HL-60/S4 treated with phorbol 12-myristate 13-acetate at 8.2 ng/mL for 4 days and 3 days (cell line): Measurements from ENCODE around the gene TCF3.

Experiments
- in situ Hi-C: fragments of 300-500 bp; cut with MboI; formaldehyde crosslinking; loops from 2 replicates; pipeline ENCODE4 v1.15.0; 2022; ENCODE audit warnings: low sequenced_read_pairs

The TCF3 gene

DNA sequence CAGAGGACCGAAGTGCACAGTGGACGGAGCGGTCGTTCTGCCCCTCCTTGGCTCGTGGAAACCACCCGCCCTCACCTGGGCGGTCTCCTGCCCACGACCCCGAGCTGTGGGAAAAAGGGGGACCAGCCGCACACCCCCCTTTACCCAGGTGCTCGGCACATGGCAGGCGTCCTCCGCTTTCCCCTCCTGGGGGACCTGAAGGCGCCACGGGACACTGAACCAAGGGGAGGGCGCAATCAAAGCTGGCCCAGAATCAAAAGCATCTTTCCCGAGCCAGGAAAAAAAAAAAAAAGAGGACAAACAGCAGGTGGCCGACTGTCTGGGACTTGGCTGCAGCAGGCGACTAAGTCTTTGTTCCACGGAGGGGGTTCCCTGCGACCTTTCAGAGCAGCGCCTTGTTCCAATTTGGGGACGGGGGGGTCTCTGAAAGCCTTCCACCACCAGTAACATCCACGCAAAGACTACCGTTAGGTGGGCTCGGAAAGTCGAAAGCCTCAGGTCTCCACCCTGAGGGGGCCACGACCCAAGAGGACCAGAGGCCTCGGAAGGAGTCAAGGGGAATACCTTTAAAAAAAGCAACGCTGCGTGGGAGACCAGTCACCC, 60.9 kb downstream of the TCF3 start:
- in situ Hi-C loops, result no loop called here

DNA sequence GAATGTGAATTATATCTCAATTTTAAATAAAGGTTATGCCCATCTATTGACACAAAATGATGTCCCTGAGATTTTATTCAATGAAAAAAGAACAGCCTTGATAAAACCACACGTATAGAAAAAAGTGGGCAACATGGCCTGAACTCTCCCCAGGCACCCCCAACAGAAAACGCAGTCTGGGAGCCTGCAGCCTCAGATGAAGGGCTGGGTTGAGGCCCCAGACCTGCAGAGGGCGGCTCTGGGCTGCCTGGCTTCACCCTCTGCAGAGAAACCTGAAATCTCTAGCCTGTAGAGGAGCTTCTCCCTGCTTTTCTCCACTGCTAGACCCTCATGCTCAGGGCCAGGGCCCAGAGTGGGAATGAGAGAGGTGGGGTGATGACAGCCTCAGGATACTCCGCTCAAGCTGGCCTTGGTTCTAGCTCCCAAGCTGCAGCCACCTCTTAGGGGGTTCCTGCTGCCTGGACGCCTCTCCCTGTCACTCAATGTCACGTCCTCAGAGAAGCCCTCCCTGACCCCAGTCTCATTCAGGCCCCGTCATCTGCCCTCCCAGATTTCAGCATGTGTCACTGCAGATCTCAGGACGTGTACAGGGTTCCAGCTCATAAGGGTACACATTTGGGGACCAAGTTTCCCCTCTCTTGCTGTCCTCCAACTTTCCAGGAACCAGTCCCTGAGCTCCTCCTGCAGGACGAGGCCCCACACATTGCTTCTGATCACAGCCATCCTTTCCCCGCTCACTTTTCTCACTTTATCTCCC, 61.6 kb downstream of the TCF3 start:
- in situ Hi-C loops, result no loop called here

DNA sequence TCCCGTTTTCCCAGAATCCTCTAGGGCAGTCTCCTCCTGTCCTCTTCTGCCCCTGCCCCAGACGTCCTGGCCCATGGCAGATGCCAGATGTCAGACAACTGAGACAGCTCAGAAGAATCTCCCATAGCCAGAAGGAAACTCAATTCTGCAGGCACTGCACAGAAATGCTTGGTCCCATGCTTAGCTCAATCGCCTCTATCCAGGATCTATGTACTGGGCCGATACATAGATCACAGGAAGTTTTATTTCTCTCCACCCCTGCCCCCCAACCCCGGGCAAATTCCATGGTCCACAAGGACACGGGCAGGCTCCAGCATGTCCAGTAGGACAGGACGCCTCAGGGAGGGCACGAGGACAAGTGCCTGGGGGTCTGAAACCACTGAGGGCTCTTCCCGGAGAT, 64.5 kb downstream of the TCF3 start:
- in situ Hi-C loops, result no loop called here

DNA sequence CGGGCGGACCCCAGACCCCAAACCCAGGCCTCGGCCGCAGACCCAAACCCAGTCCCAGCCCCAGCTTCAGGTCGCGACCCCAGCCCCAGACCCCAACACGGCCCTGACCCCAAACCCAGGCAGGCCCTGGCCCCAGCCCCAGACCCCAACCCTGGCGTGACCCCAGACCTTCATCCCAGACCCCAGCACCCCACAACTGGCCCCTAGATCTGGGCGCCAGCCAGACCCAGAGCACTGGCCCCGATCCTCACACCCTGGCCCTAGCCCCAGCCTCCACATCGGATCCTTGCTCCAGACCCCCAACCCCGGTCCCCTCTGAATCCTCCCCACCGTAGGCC, 67.2 kb downstream of the TCF3 start:
- in situ Hi-C loops, result no loop called here

DNA sequence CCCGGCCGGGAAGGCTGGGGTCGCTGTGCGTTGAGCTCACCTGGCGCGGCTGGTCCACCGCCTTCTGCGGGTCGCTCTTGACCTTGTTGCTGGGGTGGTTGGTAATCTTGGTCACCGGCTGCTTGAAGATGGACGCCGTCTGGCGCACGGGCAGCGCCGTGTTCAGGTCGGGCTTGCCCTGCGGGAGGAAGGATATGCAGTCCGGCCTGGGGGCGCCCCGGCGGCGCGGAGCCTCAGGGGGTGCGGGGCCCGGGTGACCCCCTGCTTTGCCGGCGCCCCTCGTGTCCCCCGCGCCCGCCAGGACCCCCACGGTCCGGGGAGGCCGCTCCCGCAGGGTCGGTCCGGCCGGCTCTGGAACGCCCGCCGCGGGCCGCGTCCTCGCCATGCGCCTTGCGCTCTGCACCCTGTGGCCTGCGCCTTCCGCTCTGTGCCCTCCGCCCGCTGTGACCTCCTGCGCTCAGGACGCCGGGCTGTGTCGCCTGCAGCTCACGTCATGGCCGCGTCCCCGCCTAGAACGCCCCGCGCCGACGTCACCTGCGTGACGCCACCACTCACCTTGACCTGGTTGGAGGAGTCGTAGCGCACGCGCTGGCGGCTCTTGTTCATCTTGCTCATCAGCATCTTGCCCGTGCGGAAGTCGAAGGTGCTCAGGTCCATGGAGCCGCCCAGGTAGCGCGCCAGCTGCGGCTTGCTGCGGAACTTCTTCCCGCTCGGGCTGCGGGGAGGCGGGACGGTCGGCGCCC, 67.7 kb downstream of the TCF3 start:
- in situ Hi-C loops, result no loop called here

DNA sequence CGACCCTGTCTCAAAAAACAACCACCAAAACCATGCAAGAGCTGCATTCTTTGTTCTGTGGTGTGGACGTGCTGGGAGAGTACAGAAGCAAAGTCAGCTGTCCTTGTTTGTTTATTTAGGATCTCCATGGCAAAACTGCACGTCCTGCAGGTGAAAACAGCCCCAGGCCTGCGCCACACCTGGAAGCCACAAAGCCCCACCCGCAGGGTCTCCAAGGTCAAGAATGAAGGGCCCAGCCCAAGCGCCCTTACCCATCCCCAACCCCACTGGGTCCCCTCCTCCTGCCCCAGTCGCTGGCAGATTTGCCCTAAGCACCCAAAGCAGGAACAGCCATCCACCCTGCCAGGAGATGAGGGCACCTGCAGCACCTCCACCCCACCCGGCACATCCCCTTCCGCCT, 70.2 kb downstream of the TCF3 start:
- in situ Hi-C loops, result no loop called here

DNA sequence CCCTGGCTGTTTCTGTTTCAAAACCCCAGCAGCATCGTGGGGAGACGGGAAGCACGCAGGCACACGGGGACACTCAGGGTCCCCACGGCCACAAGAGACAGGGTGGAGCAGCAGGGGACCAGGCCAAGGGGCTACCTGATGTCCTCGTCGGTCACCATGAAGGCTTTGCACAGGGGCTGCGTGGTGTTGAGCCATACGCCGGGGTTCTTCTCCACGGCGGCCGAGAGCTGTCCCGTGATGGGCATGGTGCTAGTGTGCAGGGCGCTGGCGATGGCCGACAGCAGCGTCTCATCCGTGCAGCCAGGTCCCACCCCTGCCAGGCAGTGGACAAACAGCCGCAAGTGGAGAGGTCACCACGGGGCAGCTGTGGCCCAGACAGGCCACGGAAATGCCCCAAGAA, 71.5 kb downstream of the TCF3 start:
- in situ Hi-C loops, result no loop called here

DNA sequence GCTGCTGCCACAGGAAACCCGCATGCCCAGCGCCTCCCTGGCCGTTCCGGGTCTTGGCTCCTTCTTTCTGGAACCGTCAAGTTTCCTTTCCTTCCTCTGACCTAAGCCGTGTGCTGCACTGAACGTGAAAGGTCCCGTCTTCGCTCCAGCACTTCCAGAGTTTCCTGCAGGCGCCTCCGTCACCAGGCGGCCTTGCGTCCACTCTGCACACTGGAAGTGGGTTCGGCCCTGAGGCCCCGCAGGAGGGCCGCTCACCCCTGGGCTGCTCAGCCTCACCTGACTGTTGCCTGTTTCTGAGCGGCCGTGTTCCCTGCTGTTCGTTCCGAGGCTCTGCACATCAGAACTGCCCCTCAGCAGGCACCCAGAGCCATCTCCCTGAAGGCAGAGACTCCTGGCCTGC, 72.0 kb downstream of the TCF3 start:
- in situ Hi-C loops, result no loop called here

DNA sequence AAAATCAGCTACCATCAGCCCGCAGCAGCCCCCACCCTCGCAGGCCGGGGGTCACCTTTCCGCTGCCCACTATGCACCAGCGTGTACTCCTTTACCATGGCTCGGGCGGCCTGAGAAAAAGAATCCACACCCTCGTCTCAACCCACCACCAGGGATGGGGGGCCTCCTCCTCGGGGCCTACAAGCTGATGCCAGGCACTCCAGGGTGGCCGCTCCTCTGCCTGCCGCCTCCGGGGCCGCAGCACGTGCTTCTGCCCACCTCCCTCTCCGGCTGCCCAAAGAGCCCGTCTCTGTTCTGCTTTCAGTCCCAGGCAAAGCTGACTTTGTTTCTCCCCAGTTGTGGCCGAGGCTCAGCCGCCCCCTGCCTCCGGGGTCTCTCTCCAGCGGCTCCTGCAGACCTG, 73.2 kb downstream of the TCF3 start:
- in situ Hi-C loops, result no loop called here

DNA sequence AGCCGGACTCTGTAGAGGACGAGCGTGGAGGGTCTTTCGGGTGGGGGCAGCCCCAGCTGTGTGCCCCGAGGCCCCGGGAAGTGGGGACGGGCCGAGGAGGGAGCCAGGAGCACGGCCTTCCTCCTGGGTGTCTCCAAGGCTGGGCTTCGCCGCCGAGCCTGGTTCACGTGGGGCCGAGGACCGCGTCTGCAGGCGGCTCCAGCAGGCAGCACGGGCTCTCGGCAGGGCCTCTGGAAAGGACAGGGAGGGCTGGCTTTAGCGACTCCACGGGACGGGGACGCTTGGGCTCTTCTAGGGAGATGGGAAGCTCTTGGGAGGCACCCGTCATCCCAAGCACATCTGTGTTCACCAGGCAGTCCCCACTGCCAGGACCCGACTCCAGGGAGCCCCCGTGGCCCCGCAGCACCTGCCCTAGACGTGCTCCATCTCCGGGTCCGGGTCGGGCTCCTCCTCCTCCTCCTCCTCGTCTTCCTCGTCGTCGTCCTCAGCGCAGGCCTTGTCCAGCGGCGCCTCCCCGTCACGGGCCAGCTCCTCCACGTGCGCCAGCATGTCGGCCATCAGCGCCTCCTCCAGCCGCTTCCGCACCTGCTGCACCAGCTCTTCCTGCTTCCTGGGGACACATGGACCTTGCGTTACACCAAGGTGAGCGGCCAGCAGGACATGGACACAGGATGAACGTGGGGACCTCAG, 74.3 kb downstream of the TCF3 start:
- in situ Hi-C loops, result no loop called here

DNA sequence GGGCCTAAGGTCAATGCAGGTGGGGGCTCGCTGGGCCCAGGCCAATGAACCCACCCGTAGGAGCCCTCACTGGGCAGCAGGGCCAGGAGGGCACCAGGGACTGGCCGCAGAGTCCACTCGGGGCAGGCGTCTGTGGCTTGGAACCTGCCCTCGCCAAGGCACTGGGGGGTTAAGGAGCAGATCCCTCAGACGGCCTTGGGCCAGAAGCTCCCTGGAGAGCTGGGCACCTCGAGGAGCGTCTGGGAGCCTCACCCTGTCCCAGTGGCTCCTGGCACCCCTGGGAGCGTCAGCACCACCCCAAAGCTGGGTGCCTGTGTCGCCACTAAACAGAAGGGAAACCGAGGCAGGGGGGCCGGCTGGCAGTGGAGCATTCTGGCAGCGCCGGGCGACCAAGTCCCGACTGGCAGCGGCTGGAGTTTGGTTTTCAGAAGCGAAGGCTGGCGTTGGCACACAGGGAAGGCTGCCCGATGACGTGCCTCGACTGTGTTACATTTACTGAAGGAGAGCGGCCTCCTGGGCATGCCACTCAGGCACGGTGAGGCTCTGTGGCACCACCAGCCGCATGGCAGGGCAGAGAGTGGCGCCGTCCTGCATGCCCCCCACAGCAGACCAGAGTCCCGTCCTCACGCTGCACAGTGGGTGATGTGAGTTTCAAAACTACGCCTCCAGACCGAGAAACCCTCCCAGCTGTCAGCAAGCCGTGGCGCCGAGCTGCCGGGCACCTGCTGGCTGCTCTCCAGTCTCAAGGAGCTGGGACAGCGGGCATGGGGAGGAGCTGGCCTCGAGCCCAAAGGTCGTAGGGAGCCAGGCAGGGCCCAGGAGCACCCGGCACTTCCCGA, 75.1 kb downstream of the TCF3 start:
- in situ Hi-C loops, result no loop called here

DNA sequence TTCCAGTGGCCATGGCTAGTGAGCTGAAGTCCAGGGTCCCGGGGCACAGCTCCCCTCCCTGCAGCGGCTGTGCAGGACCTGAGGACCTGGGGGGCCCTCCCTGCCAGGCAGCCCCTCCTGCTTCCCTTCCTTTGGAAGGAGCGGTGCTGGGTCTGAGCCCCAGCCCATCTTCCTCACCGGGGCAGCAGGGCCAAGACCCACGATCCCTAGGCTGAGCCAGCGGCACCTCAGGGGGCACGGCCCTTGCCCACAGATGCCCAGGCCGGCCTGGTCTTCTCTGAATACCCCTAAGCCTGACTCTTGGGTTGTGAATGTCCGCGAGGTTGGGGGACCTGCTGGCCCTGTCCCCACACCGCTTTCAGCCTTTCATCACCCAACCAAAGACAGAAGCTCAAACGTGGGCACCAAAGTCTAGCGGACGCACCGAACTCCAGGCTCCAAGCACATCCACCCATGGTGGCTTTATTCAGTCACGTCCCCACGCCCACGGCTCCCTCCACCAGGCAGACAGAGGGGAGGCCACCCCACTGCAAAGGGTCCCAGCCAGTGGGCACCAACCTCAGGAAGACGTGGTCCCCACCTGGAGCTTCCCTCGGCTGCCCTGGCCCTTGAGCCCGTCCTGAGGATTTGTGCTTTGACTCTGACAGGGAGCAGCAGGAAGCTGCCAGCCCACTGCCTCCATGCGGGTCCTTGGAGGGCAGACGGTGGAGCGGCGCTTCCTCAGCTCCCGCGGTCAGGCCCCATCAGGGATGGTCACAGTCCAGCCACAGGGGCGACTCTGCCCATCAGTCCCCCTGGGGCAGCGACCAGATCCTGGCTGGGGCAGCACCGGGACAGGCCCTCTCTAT, 75.9 kb downstream of the TCF3 start:
- in situ Hi-C loops, result no loop called here

DNA sequence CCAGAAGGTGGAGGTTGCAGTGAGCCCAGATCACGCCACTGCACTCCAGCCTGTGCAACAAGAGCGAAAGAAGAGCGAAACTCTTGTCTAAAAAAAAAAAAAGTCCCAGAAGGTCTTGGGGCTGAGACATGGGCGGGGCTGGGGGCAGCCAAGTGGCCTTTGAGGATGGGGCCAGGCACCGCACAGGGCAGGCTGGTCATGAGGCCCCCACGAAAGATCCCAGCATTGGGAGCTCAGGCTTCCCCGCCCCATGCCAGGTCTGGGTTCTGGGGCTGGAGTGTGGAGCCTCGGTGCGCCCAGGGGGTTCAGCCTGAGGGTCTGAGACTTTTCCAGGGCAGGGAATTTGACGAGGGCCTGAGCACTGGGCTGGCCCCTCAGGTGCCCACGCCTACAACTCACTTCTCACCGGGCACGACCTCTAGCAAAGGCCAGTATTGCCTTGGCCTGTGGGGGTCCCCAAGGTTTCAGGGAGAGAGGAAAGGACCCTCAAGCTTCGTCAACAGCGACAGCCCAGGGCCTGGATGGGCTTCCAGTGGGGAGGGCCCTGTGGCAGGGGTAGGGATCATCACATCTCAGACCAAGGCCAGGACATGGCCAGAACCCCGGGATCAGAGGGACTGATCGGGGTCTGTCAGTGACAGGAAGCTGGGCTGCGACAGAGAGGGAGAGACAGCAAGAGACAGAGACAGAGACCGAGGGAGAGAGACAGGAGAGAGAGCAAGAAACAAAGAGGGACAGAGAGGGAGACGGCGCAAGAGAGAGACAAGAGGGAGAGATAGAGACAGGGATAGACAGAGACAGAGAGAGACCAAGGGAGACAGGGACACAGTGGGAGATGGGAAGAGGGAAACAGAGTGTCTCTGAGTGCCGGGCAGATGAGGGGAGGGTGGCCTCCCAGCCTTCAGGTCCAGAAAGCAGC, 76.8 kb downstream of the TCF3 start:
- in situ Hi-C loops, result no loop called here

DNA sequence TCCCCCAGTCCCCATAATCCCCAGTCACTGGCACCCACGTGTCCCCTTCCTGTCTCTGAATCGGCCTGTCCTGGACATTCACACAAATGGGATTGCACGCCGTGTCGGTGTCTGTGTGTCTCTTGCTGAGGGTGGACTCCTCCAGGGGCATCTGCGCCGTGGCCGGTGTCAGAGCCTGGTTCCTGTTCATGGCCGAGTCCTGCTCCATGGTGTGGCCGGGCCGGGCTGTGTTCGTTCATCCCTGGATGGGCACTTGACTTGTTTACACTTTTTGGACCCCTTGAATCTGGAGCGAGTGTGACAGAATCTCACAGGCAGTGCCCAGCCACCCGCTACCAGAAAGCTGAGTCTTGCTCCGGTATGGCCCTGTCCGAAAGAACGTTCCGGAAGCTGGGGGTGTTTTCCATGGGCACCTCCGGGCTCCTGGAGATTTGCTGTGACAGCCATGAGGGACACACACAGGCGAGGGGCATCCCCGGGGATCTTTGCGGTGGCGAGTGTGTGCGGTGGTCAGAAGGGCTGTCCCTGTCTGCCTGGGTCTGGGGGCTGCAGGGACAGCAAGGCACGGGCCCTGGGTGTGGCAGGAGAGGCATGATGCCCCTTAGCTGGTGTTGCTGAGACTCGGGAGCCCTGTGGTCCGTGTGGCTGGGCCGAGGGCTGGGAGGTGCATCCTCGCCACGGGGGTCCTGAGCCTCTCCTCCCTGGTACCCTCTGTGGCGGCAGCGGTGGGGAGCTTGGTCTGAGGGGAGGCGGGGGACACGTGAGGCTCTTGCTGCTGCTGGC, 77.9 kb downstream of the TCF3 start:
- in situ Hi-C loops, result no loop called here

DNA sequence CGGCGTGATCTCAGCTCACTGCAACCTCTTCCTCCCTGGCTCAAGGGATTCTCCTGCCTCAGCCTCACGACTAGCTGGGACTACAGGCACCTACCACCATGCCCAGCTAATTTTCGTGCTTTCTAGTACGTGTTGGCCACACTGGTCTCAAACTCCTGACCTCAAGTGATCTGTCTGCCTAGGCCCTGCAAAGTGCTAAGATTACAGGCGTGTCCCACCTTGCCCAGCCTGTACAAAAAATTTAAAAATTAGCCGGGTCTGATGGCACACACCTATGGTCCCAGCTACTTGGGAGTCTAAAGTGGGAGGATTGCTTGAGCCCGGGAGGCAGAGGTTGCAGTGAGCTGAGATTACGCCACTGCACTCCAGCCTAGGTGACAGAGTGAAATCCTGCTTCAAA, 79.6 kb downstream of the TCF3 start:
- in situ Hi-C loops, result no loop called here

DNA sequence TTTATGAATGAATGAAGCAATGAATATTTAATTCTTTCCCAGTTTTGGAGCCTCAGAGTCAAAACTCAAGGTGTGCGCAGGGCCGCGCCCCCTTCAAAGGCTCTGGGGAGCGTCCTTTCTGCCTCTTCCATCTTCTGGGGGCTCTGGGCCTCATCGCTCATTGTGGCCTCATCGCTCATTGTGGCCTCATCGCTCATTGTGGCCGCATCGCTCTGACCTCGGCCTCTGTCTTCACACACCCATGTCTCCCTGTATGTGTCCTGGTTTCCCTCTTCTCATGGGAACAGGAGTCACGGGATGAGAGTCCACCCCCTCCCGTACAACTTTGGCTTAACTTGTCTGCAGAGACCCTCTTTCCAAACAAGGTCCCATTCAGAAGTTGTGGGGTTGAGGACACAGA, 81.1 kb downstream of the TCF3 start:
- in situ Hi-C loops, result no loop called here

DNA sequence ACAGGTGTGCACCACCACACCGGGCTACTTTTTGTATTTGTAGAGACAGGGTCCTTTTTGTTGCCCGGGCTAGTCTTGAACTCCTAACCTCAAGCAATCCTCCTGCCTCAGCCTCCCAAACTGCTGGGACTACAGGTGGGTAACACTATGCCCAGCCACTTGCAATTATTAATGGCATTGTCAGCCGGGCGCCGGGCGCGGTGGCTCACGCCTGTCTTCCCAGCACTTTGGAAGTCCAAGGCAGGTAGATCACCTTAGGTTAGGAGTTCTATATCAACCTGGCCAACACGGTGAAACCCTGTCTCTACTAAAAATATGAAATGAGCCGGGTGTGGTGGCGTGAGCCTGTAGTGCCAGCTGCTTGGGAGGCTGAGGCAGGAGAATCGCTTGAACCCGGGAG, 81.6 kb downstream of the TCF3 start:
- in situ Hi-C loops, result no loop called here

DNA sequence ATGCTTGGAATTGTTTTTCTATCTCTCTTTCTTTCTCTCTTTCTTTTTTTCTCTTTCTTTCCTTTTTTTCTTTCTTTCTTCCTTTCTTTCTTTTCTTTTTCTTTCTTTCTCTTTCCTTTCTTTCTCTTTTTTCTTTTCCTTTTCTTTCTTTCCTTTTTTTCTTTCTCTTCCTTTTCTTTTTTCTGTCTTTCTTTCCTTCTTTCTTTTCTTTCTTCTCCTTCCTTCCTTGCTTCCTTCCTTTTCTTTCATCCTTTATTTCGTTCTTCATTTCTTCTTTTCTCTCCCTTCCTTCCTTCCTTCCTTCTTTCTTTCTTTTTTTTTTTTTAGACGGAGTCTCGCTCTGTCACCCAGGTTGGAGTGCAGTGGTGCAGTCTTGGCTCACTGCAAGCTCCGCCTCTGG, 82.4 kb downstream of the TCF3 start:
- in situ Hi-C loops, result no loop called here
